ENCODE data around the gene GAPVD1. TPM values are rescaled to one million over a fixed set of nuclear protein-coding genes. Genes with fewer than 3 reads are reported as not detected.

Gene GAPVD1
- total and polyA plus RNA-seq, 2 of the 8 experiments (the other 6 are each of a cell fraction or from before 2014, with no cell fraction given), result 5.5 to 40.5 TPM

DNA sequence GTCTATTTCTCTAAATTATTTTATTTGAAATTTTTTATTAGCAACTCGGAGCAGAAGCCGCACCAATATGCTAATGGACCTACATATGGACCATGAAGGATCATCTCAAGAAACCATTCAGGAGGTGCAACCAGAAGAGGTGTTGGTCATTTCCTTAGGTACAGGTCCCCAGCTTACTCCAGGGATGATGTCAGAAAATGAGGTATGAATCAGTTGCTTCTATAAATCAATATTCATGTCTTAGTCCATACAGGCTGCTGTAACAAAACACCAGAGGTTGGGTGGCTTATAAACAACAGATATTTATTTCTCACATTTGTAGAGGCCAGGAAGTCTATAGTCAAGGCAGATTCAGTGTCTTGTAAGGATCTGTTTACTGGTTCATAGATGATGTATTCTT is 50.8 kb downstream of the GAPVD1 start:
- H3K9ac ChIP-seq (replicated peaks in 1 of 4; ENCODE audit: extremely low read depth in 1 of 4, low read depth in 3 of 4, low read length in 3 of 4), result no peak overlapping the region
- H3K23me2 ChIP-seq (ENCODE audit: low read depth, low read length), result no peaks in the 10 kb centered on the region
- H3K4ac ChIP-seq (replicated peaks; ENCODE audit: insufficient read length, low read depth, low read length), result no peak overlapping the region
- no peaks in the 10 kb centered on the region for H3K4me1 ChIP-seq (replicated peaks in 1 of 4; ENCODE audit: control insufficient read depth in 3 of 4, insufficient read depth in 4 of 4, low read length in 3 of 4)
- DNase-seq (ENCODE audit: low read depth in 1 of 2, low spot score in 2 of 2) (no peak), FAIRE-seq (no peak)
- H3K14ac ChIP-seq (ENCODE audit: insufficient read length), result no peak overlapping the region
- no peak overlapping the region for H3K4me2 ChIP-seq (ENCODE audit: insufficient read depth in 1 of 2, low read depth in 2 of 2, low read length in 2 of 2)
- no peak overlapping the region for H4K8ac ChIP-seq (ENCODE audit: extremely low read depth, insufficient read depth, low read length)
- H3K79me2 ChIP-seq (ENCODE audit: control insufficient read depth in 1 of 2, insufficient read depth in 2 of 2, low read length in 2 of 2), result no peaks in the 10 kb centered on the region
- 98% methylated on average over 2 of the region's 2 CpGs; no CpG with 5 or more reads in 1 of the 2 experiments for WGBS, 2 experiments (ENCODE audit: extremely low coverage in 1 of 2, insufficient coverage in 1 of 2, insufficient read length in 1 of 2, insufficient replicate concordance in 2 of 2, low coverage in 1 of 2, low lambda C conversion rate in 2 of 2, missing lambda C conversion rate in 1 of 2)
- no peak overlapping the region for H3K56ac ChIP-seq (replicated peaks; ENCODE audit: insufficient read length, low read depth, low read length)
- no peaks in the 10 kb centered on the region for H4K20me1 ChIP-seq (replicated peaks in 1 of 2; ENCODE audit: control insufficient read depth in 1 of 2, insufficient read depth in 2 of 2, low read length in 2 of 2)
- H3K9me3 ChIP-seq (ENCODE audit: insufficient read depth in 2 of 2, low read depth in 1 of 2, low read length in 1 of 2), result no peaks in the 10 kb centered on the region
- no peak overlapping the region for H3K27ac ChIP-seq (ENCODE audit: low read depth, low read length)
- H2AFZ ChIP-seq (ENCODE audit: low read length), result no peak overlapping the region
- H3K4me3 ChIP-seq (ENCODE audit: extremely low read depth in 1 of 4, insufficient read depth in 2 of 4, low read depth in 3 of 4, low read length in 4 of 4), result no peak overlapping the region
- no peak overlapping the region for H2BK120ac ChIP-seq (replicated peaks; ENCODE audit: low read depth, low read length)
- H2BK5ac ChIP-seq (ENCODE audit: low read depth, low read length), result no peak overlapping the region
- H2BK20ac ChIP-seq (ENCODE audit: low read length), result no peak overlapping the region
- ChIA-PET POLR2A (ENCODE audit: partially characterized antibody) (no interaction called here), CTCF (ENCODE audit: partially characterized antibody) (interaction anchor here (0.9 kb wide), 1 partner anchor 32 kb away, joined by 4 read pairs; no protein-coding TSS in a partner anchor)
- no peak overlapping the region for H3K18ac ChIP-seq (ENCODE audit: extremely low read depth, low read length)
- peaks cover 7 to 36% (median 20%) of the 10 kb centered on the region in 4 experiments for H3K36me3 ChIP-seq (ENCODE audit: control insufficient read depth in 2 of 4, insufficient read depth in 4 of 4, low read length in 3 of 4)
- no peak overlapping the region for H2BK15ac ChIP-seq (ENCODE audit: low read length)
- no peaks in the 10 kb centered on the region for H3K27me3 ChIP-seq (replicated peaks in 1 of 4; ENCODE audit: control insufficient read depth in 3 of 4, extremely low read depth in 1 of 4, insufficient read depth in 3 of 4, low read length in 3 of 4)
- H2AK5ac ChIP-seq (ENCODE audit: low read depth, low read length), result no peak overlapping the region
- H4K91ac ChIP-seq (replicated peaks; ENCODE audit: insufficient read length, low read length), result no peak overlapping the region
- no peak overlapping the region for H4K5ac ChIP-seq (ENCODE audit: insufficient read length, low read depth, low read length)
- H3K79me1 ChIP-seq (ENCODE audit: low read depth, low read length), result no peaks in the 10 kb centered on the region
- H3K23ac ChIP-seq (ENCODE audit: insufficient read length), result no peak overlapping the region
- H2BK12ac ChIP-seq (ENCODE audit: low read depth, low read length), result no peak overlapping the region
- TF ChIP-seq SAP30 (IDR thresholded peaks at IDR 0.05; ENCODE audit: insufficient read depth, insufficient replicate concordance, low read length) (no peak), GTF2F1 (IDR thresholded peaks at IDR 0.05; ENCODE audit: borderline replicate concordance, low read depth, low read length) (no peak), TAF7 (optimal IDR thresholded peaks at IDR 0.05; ENCODE audit: borderline replicate concordance, low read depth, low read length) (no peak), SP4 (IDR thresholded peaks at IDR 0.05; ENCODE audit: low read length) (no peak), TCF12 (IDR thresholded peaks at IDR 0.05; ENCODE audit: low read depth, low read length) (no peak), JUN (IDR thresholded peaks at IDR 0.05; ENCODE audit: low read depth, low read length) (no peak), BRCA1 (IDR thresholded peaks at IDR 0.05; ENCODE audit: low read depth, low read length) (no peak), YY1 (IDR thresholded peaks at IDR 0.05; ENCODE audit: low read depth, low read length) (no peak)
- TF ChIP-seq, protein P1, sequence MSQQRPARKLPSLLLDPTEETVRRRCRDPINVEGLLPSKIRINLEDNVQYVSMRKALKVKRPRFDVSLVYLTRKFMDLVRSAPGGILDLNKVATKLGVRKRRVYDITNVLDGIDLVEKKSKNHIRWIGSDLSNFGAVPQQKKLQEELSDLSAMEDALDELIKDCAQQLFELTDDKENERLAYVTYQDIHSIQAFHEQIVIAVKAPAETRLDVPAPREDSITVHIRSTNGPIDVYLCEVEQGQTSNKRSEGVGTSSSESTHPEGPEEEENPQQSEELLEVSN (IDR thresholded peaks at IDR 0.05), result no peak
- TF ChIP-seq, protein P2, sequence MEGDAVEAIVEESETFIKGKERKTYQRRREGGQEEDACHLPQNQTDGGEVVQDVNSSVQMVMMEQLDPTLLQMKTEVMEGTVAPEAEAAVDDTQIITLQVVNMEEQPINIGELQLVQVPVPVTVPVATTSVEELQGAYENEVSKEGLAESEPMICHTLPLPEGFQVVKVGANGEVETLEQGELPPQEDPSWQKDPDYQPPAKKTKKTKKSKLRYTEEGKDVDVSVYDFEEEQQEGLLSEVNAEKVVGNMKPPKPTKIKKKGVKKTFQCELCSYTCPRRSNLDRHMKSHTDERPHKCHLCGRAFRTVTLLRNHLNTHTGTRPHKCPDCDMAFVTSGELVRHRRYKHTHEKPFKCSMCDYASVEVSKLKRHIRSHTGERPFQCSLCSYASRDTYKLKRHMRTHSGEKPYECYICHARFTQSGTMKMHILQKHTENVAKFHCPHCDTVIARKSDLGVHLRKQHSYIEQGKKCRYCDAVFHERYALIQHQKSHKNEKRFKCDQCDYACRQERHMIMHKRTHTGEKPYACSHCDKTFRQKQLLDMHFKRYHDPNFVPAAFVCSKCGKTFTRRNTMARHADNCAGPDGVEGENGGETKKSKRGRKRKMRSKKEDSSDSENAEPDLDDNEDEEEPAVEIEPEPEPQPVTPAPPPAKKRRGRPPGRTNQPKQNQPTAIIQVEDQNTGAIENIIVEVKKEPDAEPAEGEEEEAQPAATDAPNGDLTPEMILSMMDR (IDR thresholded peaks at IDR 0.05; ENCODE audit: control extremely low read depth in 1 of 3, insufficient read depth in 1 of 3, low read depth in 1 of 3, low read length in 3 of 3), result no peak
- TF ChIP-seq, protein P3, sequence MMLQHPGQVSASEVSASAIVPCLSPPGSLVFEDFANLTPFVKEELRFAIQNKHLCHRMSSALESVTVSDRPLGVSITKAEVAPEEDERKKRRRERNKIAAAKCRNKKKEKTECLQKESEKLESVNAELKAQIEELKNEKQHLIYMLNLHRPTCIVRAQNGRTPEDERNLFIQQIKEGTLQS (IDR thresholded peaks at IDR 0.05; ENCODE audit: insufficient read depth, low read depth, low read length), result no peak
